Gastrocnemius medialis (tissue), 4 donors: ENCODE measurements around the gene CLCF1.

Experiments
- CTCF ChIP-seq, 5 experiments: fragments of 450-650 bp in 3 of 5; fragments of 200-600 bp in 2 of 5; sonication (generic) in 2 of 5; IDR thresholded peaks in 4 of 5; conservative IDR thresholded peaks in 1 of 5; 1 replicate in 4 of 5; 2 replicates in 1 of 5; pipeline ENCODE4 v1.5.1; 2016 to 2019; ENCODE audit warnings: antibody characterized with exemption in 5 of 5, mild to moderate bottlenecking in 3 of 5, moderate library complexity in 3 of 5
- POLR2A ChIP-seq, 2 donors: fragments of 450-650 bp; IDR thresholded peaks; one replicate each; pipeline ENCODE4 v1.6.1; 2017; ENCODE audit warnings: antibody characterized with exemption in 2 of 2, mild to moderate bottlenecking in 2 of 2, moderate library complexity in 2 of 2

GRCh38 chr11:67389477-67389876 lies 16.1 kb upstream of the CLCF1 start:
- TF ChIP-seq CTCF (IDR thresholded peaks at IDR 0.05 in 4 of 5, conservative IDR thresholded peaks at IDR 0.05 in 1 of 5) = peak in 4 of 5 experiments; percentile 42 to 59 (median 49)
- no peak for TF ChIP-seq POLR2A (IDR thresholded peaks at IDR 0.05)
